Stimulated activated CD8-positive, alpha-beta memory T cell treated with anti-CD3 and anti-CD28 coated beads, Interleukin-2, amount 100 ng/mL, for 48 hours (primary cell): ENCODE data around the gene GPR143.

Experiments used
- DNase-seq, 2 donors: peaks; one replicate each; pipeline ENCODE4 v3.0.0-alpha.2; 2020; ENCODE audit warnings: low read depth in 2 of 2

Gene GPR143

DNA sequence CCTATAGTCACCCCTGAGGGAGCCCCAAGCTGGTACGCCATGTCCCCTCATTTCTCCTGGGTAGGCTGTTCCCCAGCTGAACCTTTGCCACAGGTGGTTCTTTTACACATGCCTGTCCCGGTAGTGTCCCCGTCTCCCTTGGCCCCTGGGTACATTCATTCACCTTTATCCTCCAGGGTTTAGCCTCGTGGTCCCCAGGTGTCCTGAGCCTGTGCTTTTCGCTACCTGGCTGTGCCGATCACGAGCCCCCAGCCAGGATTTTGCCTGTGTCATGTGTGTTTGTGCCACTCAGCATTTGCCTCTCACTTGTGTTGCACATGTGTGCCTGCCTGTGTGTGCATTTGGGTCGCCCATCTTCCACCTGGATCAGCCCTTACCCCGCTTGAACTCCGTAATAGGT is 57.6 kb downstream of the GPR143 start:
- no peak for DNase-seq

DNA sequence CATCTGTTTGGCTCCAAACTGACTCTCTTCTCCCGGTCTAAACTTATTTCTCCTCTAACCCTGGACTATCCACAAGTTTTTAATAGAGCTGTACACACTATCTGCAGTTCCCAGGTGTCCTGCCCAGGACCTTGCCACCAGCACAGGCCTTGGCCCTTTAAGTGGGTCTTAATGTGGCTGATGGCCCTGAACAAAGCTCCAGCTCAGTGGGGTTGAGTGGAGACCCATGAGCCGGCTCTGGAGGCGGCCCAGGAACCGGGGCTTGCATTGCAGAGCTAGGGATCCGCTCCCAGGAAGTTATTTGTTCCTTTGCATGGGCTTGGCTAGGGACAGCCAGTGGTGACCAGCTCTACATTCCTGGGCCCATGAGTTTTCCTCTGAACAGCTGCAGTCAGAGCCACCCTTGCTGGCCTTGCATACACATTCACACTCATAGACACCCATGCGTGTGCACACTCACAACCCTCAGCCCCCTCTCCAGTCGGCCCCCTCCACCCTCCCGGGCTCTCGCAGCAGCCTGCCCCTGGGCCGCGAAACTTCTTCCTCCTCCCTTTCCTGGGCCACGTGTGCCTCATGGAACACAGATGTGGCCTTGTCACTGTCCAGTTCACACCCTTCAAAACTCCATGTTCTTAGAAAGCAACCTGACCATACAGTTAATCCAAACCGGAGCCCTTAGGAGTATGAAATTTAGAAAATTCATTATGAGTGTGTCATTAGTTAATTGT is 58.2 kb downstream of the GPR143 start:
- no peak for DNase-seq

DNA sequence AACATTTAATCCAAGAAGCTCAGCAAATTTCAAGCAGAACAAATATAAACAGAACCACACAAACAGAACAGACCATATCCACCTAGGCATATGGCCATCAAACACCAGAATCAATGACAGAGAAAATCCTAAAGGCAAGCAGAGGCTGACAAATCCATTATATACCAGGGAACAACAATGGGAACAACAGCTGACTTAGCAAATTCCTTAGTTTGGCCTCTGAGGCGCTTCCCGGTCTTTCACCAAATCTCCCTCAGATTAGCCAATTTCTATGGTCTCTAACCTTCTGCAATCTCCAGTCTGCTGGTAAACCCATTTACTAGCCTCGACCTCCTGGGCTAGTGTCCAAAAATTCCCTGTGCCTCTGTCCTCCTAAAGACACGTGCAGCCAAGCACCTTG is 59.2 kb downstream of the GPR143 start:
- no peak for DNase-seq

DNA sequence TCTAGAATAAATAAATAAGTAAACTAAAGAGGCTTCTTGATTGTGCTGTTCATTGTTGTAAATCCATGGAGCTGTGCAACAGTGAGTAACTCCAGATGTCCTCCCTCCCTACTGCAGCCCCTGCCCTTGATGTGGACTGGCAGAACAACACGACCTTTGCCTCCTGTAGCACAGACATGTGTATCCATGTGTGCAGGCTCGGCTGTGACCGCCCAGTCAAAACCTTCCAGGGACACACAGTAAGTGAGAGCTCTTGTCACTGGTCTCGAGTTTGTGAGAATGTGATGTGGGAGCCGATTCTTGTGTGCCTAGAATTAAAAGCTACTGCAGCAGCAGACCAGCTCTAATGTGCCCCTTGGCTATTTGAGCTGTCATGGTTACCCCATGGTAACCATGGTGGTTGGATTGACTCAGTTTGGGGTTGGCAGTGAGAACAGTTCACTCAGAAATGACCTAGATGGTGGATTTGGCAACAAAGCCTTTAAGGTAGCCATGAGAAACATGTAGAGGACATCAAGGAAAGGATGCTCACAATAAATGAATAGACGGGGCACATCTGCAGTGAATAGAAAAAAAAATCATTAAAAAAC is 60.7 kb downstream of the GPR143 start:
- DNase-seq: no peak

DNA sequence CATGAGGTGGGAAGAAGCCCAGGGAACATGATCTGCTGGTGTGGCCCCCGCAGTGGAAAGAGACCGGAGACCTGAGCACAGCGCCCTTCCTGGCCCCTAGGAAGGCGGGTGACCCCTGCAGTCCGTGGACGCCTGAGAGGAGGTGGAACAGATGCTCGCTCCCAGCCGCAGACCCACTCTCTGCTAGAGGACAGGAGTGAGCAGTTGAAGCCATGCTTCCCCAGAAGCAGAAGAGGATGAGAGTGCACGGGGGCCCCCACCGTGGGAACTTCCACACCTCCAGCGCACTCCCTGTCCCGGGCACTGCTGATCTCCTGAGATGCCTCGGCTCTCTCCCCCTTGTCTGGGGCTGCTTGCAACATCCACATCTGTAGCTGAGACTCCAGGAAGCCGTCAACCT is 62.2 kb downstream of the GPR143 start:
- DNase-seq: no peak

DNA sequence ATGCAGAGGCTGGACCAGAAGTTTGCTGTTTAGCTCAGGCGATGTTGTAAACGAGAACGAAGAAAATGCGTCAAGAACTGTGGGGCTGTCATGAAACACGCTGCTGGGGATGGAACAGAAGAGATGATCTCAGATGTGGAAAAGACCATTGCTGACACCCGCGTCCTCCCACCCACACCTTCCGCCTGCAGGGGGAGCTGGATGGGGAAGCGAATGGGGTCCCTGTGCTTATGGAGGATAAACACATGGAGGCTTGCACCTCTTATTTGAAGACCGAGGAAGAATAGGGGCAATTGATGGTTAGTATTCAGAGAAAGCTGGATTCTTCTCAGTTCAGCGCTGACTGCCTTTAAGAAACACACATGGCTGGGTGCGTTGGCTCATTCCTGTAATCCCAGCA is 63.9 kb downstream of the GPR143 start:
- DNase-seq: no peak

DNA sequence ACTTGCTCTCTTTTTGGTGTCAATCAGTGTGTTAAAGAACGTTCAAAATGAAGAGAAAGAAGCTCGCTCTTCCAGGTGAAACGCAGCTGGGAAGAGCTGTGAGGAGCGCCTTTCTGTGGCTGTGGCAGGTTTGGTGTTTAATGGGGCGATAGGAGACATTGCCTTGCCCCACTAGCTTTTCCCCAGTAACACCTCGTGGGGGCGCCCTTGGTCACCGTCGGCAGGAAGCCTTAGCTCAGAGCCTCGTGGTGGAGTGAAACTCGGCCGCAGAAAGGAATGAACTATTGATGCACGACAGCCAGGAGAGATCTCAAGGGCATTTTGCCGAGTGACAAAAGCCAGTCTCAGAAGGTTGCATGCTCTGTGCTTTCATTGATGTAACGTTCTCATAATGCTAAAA is 65.1 kb downstream of the GPR143 start:
- no peak for DNase-seq

GRCh38 chrX:9698576-9698975 is 67.1 kb downstream of the GPR143 start:
- no peak for DNase-seq

GRCh38 chrX:9693307-9694001 is 72.2 kb downstream of the GPR143 start:
- no peak for DNase-seq

GRCh38 chrX:9690046-9690445 is 75.6 kb downstream of the GPR143 start:
- DNase-seq: no peak

DNA sequence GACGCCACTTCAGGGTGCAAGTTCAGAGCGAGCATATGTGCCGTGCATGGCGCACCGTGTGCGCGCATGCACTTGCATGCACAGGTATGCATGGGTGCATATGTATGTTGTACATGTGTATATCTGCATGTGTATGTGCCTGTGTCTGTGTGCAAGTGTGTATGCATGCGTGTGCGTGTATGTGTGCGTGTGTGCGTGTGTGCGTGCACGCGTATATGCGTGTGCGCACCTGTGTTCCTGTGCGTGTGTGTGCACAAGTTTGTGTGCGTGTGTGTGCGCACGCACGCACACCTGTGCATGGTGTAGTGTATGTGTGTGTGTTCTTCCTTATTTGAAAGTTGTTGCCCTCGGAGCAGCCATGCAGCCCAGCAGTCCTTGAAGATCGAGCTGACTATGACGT is 76.8 kb downstream of the GPR143 start:
- DNase-seq: no peak

GRCh38 chrX:9687899-9688298 is 77.7 kb downstream of the GPR143 start:
- DNase-seq: no peak

DNA sequence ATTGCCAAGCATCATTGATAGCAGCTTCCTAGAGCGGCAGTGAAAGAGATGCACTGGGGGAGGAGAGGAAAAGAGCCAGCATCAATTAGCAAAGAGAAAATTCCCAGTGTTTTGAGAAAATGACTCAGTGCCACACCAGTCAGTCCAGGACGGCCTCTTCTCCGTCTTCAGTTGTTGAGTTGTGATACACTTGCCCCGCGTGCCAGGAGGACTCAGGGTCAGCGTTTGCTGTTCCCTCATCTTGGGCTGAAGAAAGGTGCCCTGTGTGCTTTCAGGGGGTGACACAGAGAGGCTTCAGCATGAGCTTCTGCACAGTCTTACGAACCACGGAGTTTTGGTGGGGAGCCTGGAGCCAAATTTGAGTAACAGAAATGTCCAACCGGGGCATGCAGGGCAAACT is 82.3 kb downstream of the GPR143 start:
- no peak for DNase-seq

DNA sequence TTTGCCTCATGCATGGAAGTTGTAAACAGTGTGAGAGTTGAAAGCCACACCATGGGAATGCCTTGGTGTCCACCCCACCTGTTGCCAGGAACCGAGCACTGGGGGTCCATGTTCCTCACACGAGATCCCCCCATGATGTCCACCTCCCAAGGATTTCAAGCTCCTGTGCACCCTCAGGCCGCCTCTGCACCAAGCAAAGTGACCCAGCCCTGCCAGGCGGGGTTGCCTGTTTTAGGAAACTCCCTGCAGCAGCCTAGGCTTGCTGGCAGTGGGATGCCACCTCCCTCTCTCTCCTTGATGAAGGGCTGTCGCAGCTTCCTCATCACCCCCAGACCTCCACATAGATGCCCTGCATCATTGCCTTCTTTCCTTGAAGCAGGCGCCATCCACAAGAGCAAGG is 82.8 kb downstream of the GPR143 start:
- DNase-seq: no peak

- no peak for DNase-seq
These were observed 83.2 kb downstream of the GPR143 start for GRCh38 chrX:9682456-9682855.

DNA sequence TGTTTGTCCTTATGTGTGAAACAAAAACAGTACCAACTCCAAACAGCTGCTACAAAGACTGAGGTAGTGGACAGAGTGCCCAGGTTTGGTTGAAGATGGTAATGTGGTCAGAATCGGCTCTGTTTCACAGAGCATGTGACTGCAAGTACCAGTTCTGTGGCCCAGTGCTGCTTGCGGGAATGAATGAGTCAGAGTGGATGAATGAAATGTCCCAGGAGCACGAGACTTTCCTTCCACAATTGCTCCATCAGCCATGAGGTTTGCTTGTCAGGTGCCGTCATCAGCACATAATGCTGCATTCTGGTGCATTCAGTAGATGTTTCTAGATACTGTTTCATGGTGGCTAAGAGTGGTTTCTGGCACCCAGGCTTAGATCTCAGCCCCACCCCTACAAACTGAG is 84.2 kb downstream of the GPR143 start:
- DNase-seq: no peak

GRCh38 chrX:9681011-9681410 is 84.6 kb downstream of the GPR143 start:
- no peak for DNase-seq

DNA sequence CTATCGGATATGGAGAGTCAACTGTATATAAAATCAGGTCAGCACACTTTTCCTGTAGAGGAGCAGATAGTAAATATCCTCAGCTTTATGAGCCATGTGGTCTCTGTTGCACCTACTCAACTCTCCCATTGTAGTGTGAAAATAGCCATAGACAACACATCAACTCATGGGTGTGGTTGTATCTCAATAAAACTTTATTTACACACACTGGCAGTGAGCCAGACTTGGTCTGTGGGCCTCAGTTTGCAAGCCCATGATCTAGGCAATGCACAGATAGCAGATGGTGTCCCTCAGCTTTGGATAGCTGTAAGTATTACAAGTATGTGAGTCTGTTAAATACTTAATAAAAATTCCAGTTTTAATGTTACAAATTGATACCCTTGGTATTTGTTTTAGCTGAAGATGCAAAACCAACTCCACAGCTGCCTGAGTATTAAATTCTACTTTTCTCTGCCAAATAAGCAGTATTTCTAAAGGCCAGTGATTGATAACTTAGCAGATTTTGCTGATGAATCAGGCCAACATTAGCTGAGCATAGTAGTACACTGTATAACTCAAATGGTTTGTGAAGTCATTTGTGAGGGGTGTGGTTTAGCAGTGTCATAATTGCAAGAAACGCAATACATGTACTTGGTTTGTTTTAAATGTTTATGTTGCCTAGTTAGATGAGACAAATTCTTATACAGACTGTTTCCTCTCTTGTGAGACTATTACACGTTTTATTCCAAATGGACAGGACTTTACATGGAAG is 87.3 kb downstream of the GPR143 start:
- DNase-seq: no peak

DNA sequence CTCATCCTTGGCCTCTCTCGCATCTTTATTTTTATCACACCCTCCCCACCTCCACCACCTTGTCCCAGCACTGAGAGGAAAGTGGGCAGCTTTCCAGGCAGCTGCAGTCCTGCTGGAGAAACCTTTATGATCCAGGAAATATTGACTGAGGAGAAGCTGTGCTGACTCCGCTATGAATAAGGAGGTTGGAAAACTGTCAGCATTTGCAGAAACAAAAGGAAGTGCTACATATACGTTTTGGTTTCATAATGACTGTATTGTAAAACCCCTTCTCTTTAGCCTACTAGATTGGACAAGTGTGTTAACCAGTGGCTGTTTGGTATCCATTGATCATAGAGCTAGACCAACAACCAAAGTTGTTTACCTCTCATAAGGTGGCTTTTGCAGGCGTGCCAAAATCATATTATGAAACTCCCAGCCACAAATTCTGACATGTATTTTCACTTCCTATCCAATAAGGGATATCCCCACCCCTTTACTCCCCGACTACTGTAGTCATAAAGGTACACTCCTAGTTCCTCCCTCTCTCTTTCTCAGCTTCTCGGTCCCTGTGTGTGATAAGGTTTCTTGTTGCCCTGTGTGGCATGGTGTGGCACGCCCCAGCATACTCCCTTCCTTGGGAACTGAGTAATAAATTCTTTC is 88.4 kb downstream of the GPR143 start:
- no peak for DNase-seq

DNA sequence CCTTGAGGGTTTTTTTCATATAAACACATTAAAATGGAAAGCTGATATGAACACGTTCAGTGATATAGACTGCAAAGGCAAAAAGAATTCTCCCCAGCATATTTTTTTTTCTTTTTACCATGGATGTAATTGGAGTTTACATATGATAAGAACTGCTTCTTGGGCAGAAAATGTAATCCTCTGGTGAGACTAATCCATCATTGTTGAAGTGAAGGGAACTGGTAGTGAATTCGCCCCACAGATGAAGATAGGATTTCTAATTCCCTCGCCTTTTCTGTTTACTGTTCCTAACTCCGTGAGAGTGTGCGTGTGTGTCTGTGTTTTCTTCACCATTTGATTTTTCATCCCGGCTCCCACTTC is 88.9 kb downstream of the GPR143 start:
- DNase-seq: no peak

GRCh38 chrX:9676306-9676705 is 89.3 kb downstream of the GPR143 start:
- DNase-seq: no peak
